NB4 (cell line): ENCODE results near the gene HS6ST1.

Experiments used
- DNase-seq: peaks from one replicate; pipeline ENCODE4 v3.0.0; 2010; ENCODE audit warnings: low read depth
- H3K4me3 ChIP-seq: one replicate; pipeline ENCODE4 v1.5.1; 2011; ENCODE audit warnings: mild to moderate bottlenecking, low read depth, low read length, moderate library complexity
- CTCF ChIP-seq: IDR thresholded peaks from one replicate; pipeline ENCODE4 v1.5.1; 2012; ENCODE audit warnings: low read depth, low read length
- MYC ChIP-seq: IDR thresholded peaks from 2 replicates; pipeline ENCODE4 v1.6.1; 2011; ENCODE audit warnings: low read depth, low read length
- POLR2A ChIP-seq: IDR thresholded peaks from 2 replicates; pipeline ENCODE4 v1.6.1; 2011; ENCODE audit warnings: mild to moderate bottlenecking; ENCODE audit not compliant: insufficient read length; ENCODE audit errors: extremely low read depth
- TF ChIP-seq, protein P1 (sequence below): IDR thresholded peaks from 2 replicates; pipeline ENCODE4 v1.6.1; 2011; ENCODE audit warnings: low read depth, low read length

The HS6ST1 gene

GRCh38 chr2:128346291-128347170 is 27.9 kb upstream of the HS6ST1 start:
- DNase-seq: no peak
- H3K4me3 ChIP-seq: no peak overlapping the region
- no peak for TF ChIP-seq POLR2A
- TF ChIP-seq, protein P1, sequence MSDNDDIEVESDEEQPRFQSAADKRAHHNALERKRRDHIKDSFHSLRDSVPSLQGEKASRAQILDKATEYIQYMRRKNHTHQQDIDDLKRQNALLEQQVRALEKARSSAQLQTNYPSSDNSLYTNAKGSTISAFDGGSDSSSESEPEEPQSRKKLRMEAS: no peak
- TF ChIP-seq MYC: no peak
- TF ChIP-seq CTCF: no peak

- no peak for TF ChIP-seq POLR2A
- TF ChIP-seq MYC: no peak
- TF ChIP-seq, protein P1: no peak
- TF ChIP-seq CTCF: no peak
- DNase-seq: no peak
- no peak overlapping the region for H3K4me3 ChIP-seq
Observed at GRCh38 chr2:128345436-128346165, 26.9 kb upstream of the HS6ST1 start.

- TF ChIP-seq MYC (no peak), POLR2A (no peak), CTCF (no peak)
- TF ChIP-seq, protein P1: no peak
- H3K4me3 ChIP-seq: no peak overlapping the region
- no peak for DNase-seq
Observed at GRCh38 chr2:128344101-128344500, 25.4 kb upstream of the HS6ST1 start.

GRCh38 chr2:128343459-128343858 is 24.8 kb upstream of the HS6ST1 start:
- no peak for TF ChIP-seq CTCF
- TF ChIP-seq, protein P1: no peak
- TF ChIP-seq MYC: no peak
- TF ChIP-seq POLR2A: no peak
- no peak overlapping the region for H3K4me3 ChIP-seq
- DNase-seq: peak; percentile 20

GRCh38 chr2:128342550-128342949 is 23.9 kb upstream of the HS6ST1 start:
- TF ChIP-seq, protein P1: no peak
- no peak for TF ChIP-seq CTCF
- DNase-seq: no peak

More at GRCh38 chr2:128342550-128342949, 23.9 kb upstream of the HS6ST1 start:
- no peak overlapping the region for H3K4me3 ChIP-seq
